Prostate gland (tissue), 2 donors: ENCODE data around the gene OR10J1.

Experiments used
- CTCF ChIP-seq, 4 experiments: fragments of 200-600 bp in 2 of 4; fragments of 450-650 bp in 2 of 4; sonication (generic) in 2 of 4; IDR thresholded peaks; 1 replicate in 3 of 4; 2 replicates in 1 of 4; pipeline ENCODE4 v1.5.1; 2016 to 2019; ENCODE audit warnings: antibody characterized with exemption in 4 of 4, mild to moderate bottlenecking in 2 of 4, moderate library complexity in 2 of 4
- POLR2AphosphoS5 ChIP-seq: sonication (generic); formaldehyde crosslinking; IDR thresholded peaks from one replicate; pipeline ENCODE4 v1.6.1; 2017; ENCODE audit warnings: antibody characterized with exemption

GRCh38 chr1:159428536-159428935, 11.0 kb upstream of the OR10J1 start:
- no peak for TF ChIP-seq CTCF (IDR thresholded peaks at IDR 0.05)
- no peak for TF ChIP-seq POLR2AphosphoS5
